IMR-90 (cell line): Measurements from ENCODE around the gene THADA. TPM values are rescaled to one million over a fixed set of nuclear protein-coding genes. Genes with fewer than 3 reads are reported as not detected.

Experiments
- ATAC-seq: fragments of 200-7000 bp; cut with Tn5 transposase; 2 replicates; pipeline ENCODE4 v1.9.1; 2020; ENCODE audit warnings: low read depth, mild to moderate bottlenecking, moderate library complexity
- BruUV-seq: library from RNA; stranded (reverse); fragments of 400-500 nt; replicated peaks from 2 replicates; lab custom pipeline; 2021; lab: Mats Ljungman, UMichigan
- CTCF ChIA-PET: fragments of 300-600 bp; formaldehyde crosslinking; extraction: SDS; loops from one replicate; lab custom pipeline; 2021; ENCODE audit warnings: antibody characterized with exemption; lab: Yijun Ruan, JAX
- POLR2A ChIA-PET: fragments of 300-600 bp; sonication (Branson Sonifier 250); formaldehyde crosslinking; loops from one replicate; lab custom pipeline; 2022; ENCODE audit warnings: antibody characterized with exemption; ENCODE audit not compliant: unreplicated experiment; lab: Charles Lee
- DNase-seq: peaks from one replicate; pipeline ENCODE4 v3.0.0; 2013
- H2AFZ ChIP-seq: replicated peaks from 2 replicates; pipeline ENCODE3; 2013; ENCODE audit warnings: low read length, mild to moderate bottlenecking; ENCODE audit not compliant: poor library complexity
- H2AK5ac ChIP-seq: 2 replicates; pipeline ENCODE4 v1.6.1; 2013; ENCODE audit warnings: low read depth, low read length, inconsistent platforms
- H2AK9ac ChIP-seq: replicated peaks from 2 replicates; pipeline ENCODE3; 2013; ENCODE audit warnings: mild to moderate bottlenecking, low read depth, low read length, moderate library complexity; ENCODE audit not compliant: poor library complexity
- H2BK120ac ChIP-seq: 2 replicates; pipeline ENCODE4 v1.6.1; 2013; ENCODE audit warnings: low read depth, low read length, inconsistent platforms
- H2BK15ac ChIP-seq: 3 replicates; pipeline ENCODE4 v1.6.1; 2013; ENCODE audit warnings: low read depth, low read length, inconsistent platforms
- H2BK20ac ChIP-seq: 2 replicates; pipeline ENCODE4 v1.6.1; 2013; ENCODE audit warnings: low read depth, mild to moderate bottlenecking, inconsistent platforms, low read length, moderate library complexity
- H2BK5ac ChIP-seq: 2 replicates; pipeline ENCODE4 v1.6.1; 2013; ENCODE audit warnings: mild to moderate bottlenecking, low read depth, low read length, inconsistent platforms; ENCODE audit not compliant: poor library complexity, severe bottlenecking
- H3K14ac ChIP-seq: replicated peaks from 2 replicates; pipeline ENCODE4 v1.6.1; 2013; ENCODE audit warnings: low read depth, low read length, inconsistent platforms
- H3K18ac ChIP-seq: 2 replicates; pipeline ENCODE4 v1.6.1; 2013; ENCODE audit warnings: low read depth, low read length, control low read depth
- H3K23ac ChIP-seq: 2 replicates; pipeline ENCODE4 v1.6.1; 2013; ENCODE audit warnings: low read depth, low read length, inconsistent platforms
- H3K27ac ChIP-seq: 2 replicates; pipeline ENCODE4 v1.5.1; 2013; ENCODE audit warnings: mild to moderate bottlenecking, control low read depth, low read length; ENCODE audit not compliant: insufficient read depth
- H3K27me3 ChIP-seq: 2 replicates; pipeline ENCODE4 v1.6.1; 2013; ENCODE audit warnings: low read length; ENCODE audit not compliant: control insufficient read depth, insufficient read depth
- H3K36me3 ChIP-seq: 2 replicates; pipeline ENCODE4 v1.6.1; 2013; ENCODE audit warnings: low read length, mixed read lengths; ENCODE audit not compliant: control insufficient read depth, insufficient read depth
- H3K4ac ChIP-seq: 2 replicates; pipeline ENCODE4 v1.6.1; 2013; ENCODE audit warnings: low read depth, low read length, inconsistent platforms
- H3K4me1 ChIP-seq: 2 replicates; pipeline ENCODE4 v1.6.1; 2013; ENCODE audit warnings: low read length, mixed read lengths; ENCODE audit not compliant: control insufficient read depth, insufficient read depth
- H3K4me2 ChIP-seq: 2 replicates; pipeline ENCODE4 v1.6.1; 2013; ENCODE audit warnings: low read depth, mild to moderate bottlenecking, control low read depth, low read length, moderate library complexity
- H3K4me3 ChIP-seq: 2 replicates; pipeline ENCODE4 v1.5.1; 2013; ENCODE audit warnings: low read depth, mild to moderate bottlenecking, control low read depth, low read length, moderate library complexity; ENCODE audit not compliant: insufficient read depth
- H3K56ac ChIP-seq: 2 replicates; pipeline ENCODE4 v1.6.1; 2013; ENCODE audit warnings: low read length, inconsistent platforms; ENCODE audit not compliant: insufficient read depth; ENCODE audit errors: extremely low read depth
- H3K79me1 ChIP-seq, 2 experiments: 2 replicates each; pipeline ENCODE4 v1.6.1; 2013; ENCODE audit warnings: low read length in 2 of 2, inconsistent platforms in 1 of 2, low read depth in 1 of 2
- H3K9ac ChIP-seq: 2 replicates; pipeline ENCODE4 v1.6.1; 2013; ENCODE audit warnings: low read depth, low read length, control low read depth
- H3K9me1 ChIP-seq: 2 replicates; pipeline ENCODE4 v1.6.1; 2013; ENCODE audit warnings: low read length, inconsistent platforms; ENCODE audit not compliant: insufficient read depth
- H3K9me3 ChIP-seq: 2 replicates; pipeline ENCODE4 v1.6.1; 2013; ENCODE audit warnings: low read length; ENCODE audit not compliant: control insufficient read depth, insufficient read depth
- H4K20me1 ChIP-seq: 2 replicates; pipeline ENCODE4 v1.6.1; 2013; ENCODE audit warnings: low read length, inconsistent platforms; ENCODE audit not compliant: insufficient read depth
- H4K5ac ChIP-seq: 2 replicates; pipeline ENCODE4 v1.6.1; 2013; ENCODE audit warnings: mild to moderate bottlenecking, low read depth, low read length, control low read depth
- H4K8ac ChIP-seq, 2 experiments: 2 replicates each; pipeline ENCODE4 v1.6.1; 2013; ENCODE audit warnings: low read depth in 2 of 2, low read length in 2 of 2, control low read depth in 1 of 2, inconsistent platforms in 1 of 2
- H4K91ac ChIP-seq: 2 replicates; pipeline ENCODE4 v1.6.1; 2013; ENCODE audit warnings: low read depth, low read length, inconsistent platforms; ENCODE audit not compliant: insufficient read depth
- CEBPB ChIP-seq: IDR thresholded peaks from 2 replicates; pipeline ENCODE4 v1.6.1; 2012; ENCODE audit warnings: low read depth, low read length, improper control_type of control experiment
- CTCF ChIP-seq: conservative IDR thresholded peaks from 2 replicates; pipeline ENCODE4 v1.5.1; 2012; ENCODE audit warnings: mild to moderate bottlenecking, low read depth, low read length, improper control_type of control experiment
- FOS ChIP-seq: fragments of 150-350 bp; IDR thresholded peaks from 2 replicates; pipeline ENCODE4 v1.6.1; 2016; ENCODE audit warnings: low read depth, low read length
- MAFK ChIP-seq: IDR thresholded peaks from 2 replicates; pipeline ENCODE4 v1.6.1; 2012; ENCODE audit warnings: low read depth, low read length, improper control_type of control experiment
- MXI1 ChIP-seq: IDR thresholded peaks from 2 replicates; pipeline ENCODE4 v1.6.1; 2012; ENCODE audit warnings: low read depth, mild to moderate bottlenecking, low read length, moderate library complexity, borderline replicate concordance
- NFE2L2 ChIP-seq: fragments of 150-350 bp; IDR thresholded peaks from 2 replicates; pipeline ENCODE4 v1.6.1; 2016; ENCODE audit warnings: low read depth, mild to moderate bottlenecking, low read length
- RAD21 ChIP-seq: IDR thresholded peaks from 2 replicates; pipeline ENCODE4 v1.6.1; 2012; ENCODE audit warnings: low read length, improper control_type of control experiment
- RCOR1 ChIP-seq: IDR thresholded peaks from 2 replicates; pipeline ENCODE4 v1.6.1; 2012; ENCODE audit warnings: mild to moderate bottlenecking, low read length, improper control_type of control experiment; ENCODE audit not compliant: insufficient replicate concordance
- RFX5 ChIP-seq: IDR thresholded peaks from 2 replicates; pipeline ENCODE4 v1.8.0; 2012; ENCODE audit warnings: low read depth, mild to moderate bottlenecking, low read length, moderate library complexity
- dilution Hi-C: fragments of 300-500 bp; cut with HindIII; formaldehyde crosslinking; loops from one replicate; pipeline ENCODE4 v1.14.3; 2018; ENCODE audit warnings: low sequenced_read_pairs; ENCODE audit not compliant: unreplicated experiment
- in situ Hi-C: fragments of 300-500 bp; cut with MboI; formaldehyde crosslinking; loops from 3 replicates; pipeline ENCODE4 v1.14.3; 2019; ENCODE audit warnings: low sequenced_read_pairs, inconsistent platforms, mixed read lengths
- intact Hi-C: fragments of 100-400 bp; cut with micrococcal nuclease; formaldehyde crosslinking; loops from 2 replicates; pipeline ENCODE4 v1.10.0; 2022
- polyA plus RNA-seq, 3 experiments: library from polyadenylated mRNA; depleted of rRNA; stranded (reverse); fragments of >200 nt; gene quantifications; 2 replicates each; pipeline ENCODE4 v1.2.3, GENCODE V29; 2012; ENCODE audit warnings: low replicate concordance in 1 of 3
- total RNA-seq: library from RNA; depleted of rRNA; stranded (reverse); fragments of >200 nt; gene quantifications from 2 replicates; pipeline ENCODE4 v1.2.3, GENCODE V29; 2012

The THADA gene
- total and polyA plus RNA-seq, 2 of the 4 experiments (the other 2 are of a cell fraction): 10.5 to 21.3 TPM

- H2AK9ac ChIP-seq: no peak overlapping the region
- H3K79me1 ChIP-seq: peaks cover 2 to 11% of the 10 kb centered on the region in 2 experiments; a peak in 3 of 4 replicates
- DNase-seq (peak; percentile 36), ATAC-seq (peak; percentile 53)
- CTCF ChIA-PET: no interaction called here
- no peaks in the 10 kb centered on the region for H4K20me1 ChIP-seq
- H3K9me3 ChIP-seq: no peaks in the 10 kb centered on the region
- no peak overlapping the region for H2BK20ac ChIP-seq
- TF ChIP-seq RAD21 (no peak), CEBPB (no peak), MAFK (no peak), FOS (no peak), NFE2L2 (no peak), CTCF (no peak), MXI1 (no peak), RCOR1 (no peak), RFX5 (no peak)
- in situ Hi-C loops (no loop called here), intact Hi-C loops (no loop called here), dilution Hi-C loops (no loop called here)
- no peak overlapping the region for H3K23ac ChIP-seq
- H3K27ac ChIP-seq: no peak overlapping the region
- no peak overlapping the region for H3K4me2 ChIP-seq
- no peak overlapping the region for H3K4me3 ChIP-seq
- no peak overlapping the region for H3K9ac ChIP-seq
- H4K91ac ChIP-seq: no peak overlapping the region
- H2AK5ac ChIP-seq: no peak overlapping the region
- H3K56ac ChIP-seq: no peak overlapping the region
- no peak overlapping the region; a peak in 1 of 4 replicates for H4K8ac ChIP-seq
- no peak overlapping the region for H3K18ac ChIP-seq
- no TSS peak for BruUV-seq
- no peak overlapping the region for H3K14ac ChIP-seq
- H3K9me1 ChIP-seq: no peaks in the 10 kb centered on the region
- H2AFZ ChIP-seq: no peak overlapping the region
- peaks cover 1% of the 10 kb centered on the region; the same call in 1 of the 2 replicates for H3K4me1 ChIP-seq
- H2BK120ac ChIP-seq: no peak overlapping the region
- H2BK15ac ChIP-seq: no peak overlapping the region
- H3K27me3 ChIP-seq: no peaks in the 10 kb centered on the region
- POLR2A ChIA-PET: no interaction called here
- no peaks in the 10 kb centered on the region for H3K36me3 ChIP-seq
- H4K5ac ChIP-seq: no peak overlapping the region
- H2BK5ac ChIP-seq: no peak overlapping the region
- no peak overlapping the region for H3K4ac ChIP-seq
Observed at GRCh38 chr2:43513216-43513615, 82.6 kb downstream of the THADA start.
